ENCODE data around the gene RIPPLY3. TPM values are rescaled to one million over a fixed set of nuclear protein-coding genes. Genes with fewer than 3 reads are reported as not detected.

Gene RIPPLY3
- total and polyA plus RNA-seq, 2 experiments from 2014 or later, result 2.5 to 2.8 TPM

DNA sequence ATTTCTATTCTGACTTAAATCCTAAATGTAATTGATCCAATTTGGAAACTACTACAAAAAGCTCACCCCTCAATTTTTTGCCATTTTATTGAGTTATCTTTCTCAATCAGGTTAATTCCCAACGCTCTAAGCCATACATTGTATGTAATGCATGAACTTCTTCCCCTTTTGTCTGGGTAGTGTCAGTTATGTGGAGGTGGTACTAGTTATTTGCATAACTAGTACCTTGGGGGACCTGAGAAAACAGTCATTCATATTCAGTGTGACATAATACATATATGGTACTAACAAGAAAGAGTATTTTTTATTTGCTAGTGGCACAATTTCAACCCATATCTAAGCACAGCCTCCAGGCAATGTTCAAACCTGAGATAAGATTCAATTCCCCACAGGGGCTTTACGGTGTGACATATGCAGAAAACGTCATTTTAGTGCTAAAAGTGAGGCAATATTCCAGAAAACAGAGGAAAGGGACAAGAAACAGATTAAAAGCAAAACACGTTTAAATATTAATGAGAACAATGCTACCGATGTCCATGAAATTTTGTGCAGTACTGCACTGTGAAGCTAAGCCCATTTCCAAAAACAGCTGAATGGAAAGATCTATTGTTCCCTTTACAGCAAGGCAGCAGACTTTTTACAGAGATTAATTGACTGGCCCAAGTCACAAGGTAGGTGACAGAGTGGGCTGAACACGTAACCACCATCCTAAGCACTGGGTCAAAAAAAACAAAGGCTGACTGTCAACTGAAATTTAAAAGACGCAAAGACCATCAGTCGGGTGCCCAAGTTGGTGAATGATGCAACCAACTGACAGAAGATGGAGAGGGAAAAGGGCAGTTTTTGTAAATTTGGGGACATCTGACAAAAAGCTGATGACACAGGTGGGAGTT, 41.4 kb upstream of the RIPPLY3 start:
- no peak for TF ChIP-seq EZH2phosphoT487 (IDR thresholded peaks at IDR 0.05; ENCODE audit: unreplicated experiment)
- no peak for TF ChIP-seq CREB1 (CRISPR knock-in tag; IDR thresholded peaks at IDR 0.05; ENCODE audit: low read depth)
- TF ChIP-seq, protein P1, sequence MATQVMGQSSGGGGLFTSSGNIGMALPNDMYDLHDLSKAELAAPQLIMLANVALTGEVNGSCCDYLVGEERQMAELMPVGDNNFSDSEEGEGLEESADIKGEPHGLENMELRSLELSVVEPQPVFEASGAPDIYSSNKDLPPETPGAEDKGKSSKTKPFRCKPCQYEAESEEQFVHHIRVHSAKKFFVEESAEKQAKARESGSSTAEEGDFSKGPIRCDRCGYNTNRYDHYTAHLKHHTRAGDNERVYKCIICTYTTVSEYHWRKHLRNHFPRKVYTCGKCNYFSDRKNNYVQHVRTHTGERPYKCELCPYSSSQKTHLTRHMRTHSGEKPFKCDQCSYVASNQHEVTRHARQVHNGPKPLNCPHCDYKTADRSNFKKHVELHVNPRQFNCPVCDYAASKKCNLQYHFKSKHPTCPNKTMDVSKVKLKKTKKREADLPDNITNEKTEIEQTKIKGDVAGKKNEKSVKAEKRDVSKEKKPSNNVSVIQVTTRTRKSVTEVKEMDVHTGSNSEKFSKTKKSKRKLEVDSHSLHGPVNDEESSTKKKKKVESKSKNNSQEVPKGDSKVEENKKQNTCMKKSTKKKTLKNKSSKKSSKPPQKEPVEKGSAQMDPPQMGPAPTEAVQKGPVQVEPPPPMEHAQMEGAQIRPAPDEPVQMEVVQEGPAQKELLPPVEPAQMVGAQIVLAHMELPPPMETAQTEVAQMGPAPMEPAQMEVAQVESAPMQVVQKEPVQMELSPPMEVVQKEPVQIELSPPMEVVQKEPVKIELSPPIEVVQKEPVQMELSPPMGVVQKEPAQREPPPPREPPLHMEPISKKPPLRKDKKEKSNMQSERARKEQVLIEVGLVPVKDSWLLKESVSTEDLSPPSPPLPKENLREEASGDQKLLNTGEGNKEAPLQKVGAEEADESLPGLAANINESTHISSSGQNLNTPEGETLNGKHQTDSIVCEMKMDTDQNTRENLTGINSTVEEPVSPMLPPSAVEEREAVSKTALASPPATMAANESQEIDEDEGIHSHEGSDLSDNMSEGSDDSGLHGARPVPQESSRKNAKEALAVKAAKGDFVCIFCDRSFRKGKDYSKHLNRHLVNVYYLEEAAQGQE (IDR thresholded peaks at IDR 0.05; ENCODE audit: unreplicated experiment), result no peak
- TF ChIP-seq NANOG (IDR thresholded peaks at IDR 0.05; ENCODE audit: borderline replicate concordance), result no peak
- H3K9me3 Mint-ChIP-seq, result no peaks in the 10 kb centered on the region; the same call in 2 of the 3 replicates
- H2AFZ ChIP-seq, result no peak overlapping the region
- ATAC-seq (no peak), DNase-seq (ENCODE audit: low spot score) (no peak)
- H3K4me3 Mint-ChIP-seq, result peak overlapping the region; percentile 78
- H3K9me2 ChIP-seq (ENCODE audit: insufficient read depth), result no peaks in the 10 kb centered on the region
- H3K27me3 ChIP-seq (ENCODE audit: insufficient read depth), result no peaks in the 10 kb centered on the region
- H3K4me1 ChIP-seq (ENCODE audit: insufficient read depth), result peaks cover 5% of the 10 kb centered on the region; the same call in 1 of the 2 replicates
- peaks cover 19% of the 10 kb centered on the region for H3K4me1 Mint-ChIP-seq
- no peak overlapping the region for H3K27ac ChIP-seq (ENCODE audit: low read depth)
- peaks cover 12% of the 10 kb centered on the region; the same call in 1 of the 2 replicates for H3F3A ChIP-seq (replicated peaks; ENCODE audit: low read depth)
- peak overlapping the region; percentile 79 for H3K27ac Mint-ChIP-seq
- H3K36me3 ChIP-seq (ENCODE audit: insufficient read depth), result no peaks in the 10 kb centered on the region
- peak overlapping the region; percentile 79 for H3K4me2 ChIP-seq
- H4K20me1 ChIP-seq (replicated peaks; ENCODE audit: insufficient read depth), result no peaks in the 10 kb centered on the region
- peaks cover 8% of the 10 kb centered on the region for H3K27me3 Mint-ChIP-seq (ENCODE audit: insufficient read depth, low read depth, poor library complexity)
- H3K79me2 ChIP-seq (replicated peaks; ENCODE audit: insufficient read depth), result no peaks in the 10 kb centered on the region
- H3K36me3 Mint-ChIP-seq (ENCODE audit: low read depth), result peaks cover 8% of the 10 kb centered on the region
- H3K4me3 ChIP-seq, result peak overlapping the region; percentile 67

DNA sequence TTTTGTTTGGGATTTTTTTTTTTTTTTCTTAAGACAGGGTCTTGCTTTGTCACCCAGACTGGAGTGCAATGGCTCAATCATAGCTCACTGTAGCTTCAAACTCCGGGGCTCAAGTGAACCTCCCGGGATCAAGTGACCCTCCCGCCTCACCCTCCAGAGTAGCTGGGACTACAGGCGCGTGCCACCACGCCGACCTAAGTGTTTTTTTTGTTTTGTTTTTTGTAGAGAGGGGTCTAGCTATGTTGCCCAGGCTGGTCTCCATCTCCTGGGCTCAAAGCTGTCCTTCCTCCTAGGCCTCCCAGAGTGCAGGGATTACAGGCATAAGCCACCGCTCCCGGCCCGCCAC, 40.8 kb upstream of the RIPPLY3 start:
- H3K36me3 Mint-ChIP-seq (ENCODE audit: low read depth), result peaks cover 3% of the 10 kb centered on the region; the same call in 2 of the 3 replicates
- H3K27ac Mint-ChIP-seq, result no peak overlapping the region
- Histone ChIP-seq H3K27ac (ENCODE audit: low read depth) (no peak overlapping the region), H3K4me3 (peak overlapping the region; percentile 67), H3K9me2 (ENCODE audit: insufficient read depth) (no peaks in the 10 kb centered on the region), H3K4me1 (ENCODE audit: insufficient read depth) (peaks cover 5% of the 10 kb centered on the region; the same call in 1 of the 2 replicates), H2AFZ (peak overlapping the region; percentile 85), H4K20me1 (replicated peaks; ENCODE audit: insufficient read depth) (no peaks in the 10 kb centered on the region), H3K27me3 (ENCODE audit: insufficient read depth) (no peaks in the 10 kb centered on the region), H3K36me3 (ENCODE audit: insufficient read depth) (no peaks in the 10 kb centered on the region), H3K79me2 (replicated peaks; ENCODE audit: insufficient read depth) (no peaks in the 10 kb centered on the region), H3F3A (replicated peaks; ENCODE audit: low read depth) (peaks cover 12% of the 10 kb centered on the region; the same call in 1 of the 2 replicates), H3K4me2 (peak overlapping the region; percentile 79)
- peaks cover 19% of the 10 kb centered on the region for H3K4me1 Mint-ChIP-seq
- no peaks in the 10 kb centered on the region for H3K9me3 Mint-ChIP-seq
- no peak for ATAC-seq
- peaks cover 8% of the 10 kb centered on the region for H3K27me3 Mint-ChIP-seq (ENCODE audit: insufficient read depth, low read depth, poor library complexity)
- no peak for DNase-seq (ENCODE audit: low spot score)
- peak overlapping the region; percentile 78 for H3K4me3 Mint-ChIP-seq
- TF ChIP-seq, protein P2, sequence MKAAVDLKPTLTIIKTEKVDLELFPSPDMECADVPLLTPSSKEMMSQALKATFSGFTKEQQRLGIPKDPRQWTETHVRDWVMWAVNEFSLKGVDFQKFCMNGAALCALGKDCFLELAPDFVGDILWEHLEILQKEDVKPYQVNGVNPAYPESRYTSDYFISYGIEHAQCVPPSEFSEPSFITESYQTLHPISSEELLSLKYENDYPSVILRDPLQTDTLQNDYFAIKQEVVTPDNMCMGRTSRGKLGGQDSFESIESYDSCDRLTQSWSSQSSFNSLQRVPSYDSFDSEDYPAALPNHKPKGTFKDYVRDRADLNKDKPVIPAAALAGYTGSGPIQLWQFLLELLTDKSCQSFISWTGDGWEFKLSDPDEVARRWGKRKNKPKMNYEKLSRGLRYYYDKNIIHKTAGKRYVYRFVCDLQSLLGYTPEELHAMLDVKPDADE (IDR thresholded peaks at IDR 0.05), result no peak
- TF ChIP-seq JUNB (IDR thresholded peaks at IDR 0.05; ENCODE audit: unreplicated experiment), result no peak
- TF ChIP-seq, protein P3, sequence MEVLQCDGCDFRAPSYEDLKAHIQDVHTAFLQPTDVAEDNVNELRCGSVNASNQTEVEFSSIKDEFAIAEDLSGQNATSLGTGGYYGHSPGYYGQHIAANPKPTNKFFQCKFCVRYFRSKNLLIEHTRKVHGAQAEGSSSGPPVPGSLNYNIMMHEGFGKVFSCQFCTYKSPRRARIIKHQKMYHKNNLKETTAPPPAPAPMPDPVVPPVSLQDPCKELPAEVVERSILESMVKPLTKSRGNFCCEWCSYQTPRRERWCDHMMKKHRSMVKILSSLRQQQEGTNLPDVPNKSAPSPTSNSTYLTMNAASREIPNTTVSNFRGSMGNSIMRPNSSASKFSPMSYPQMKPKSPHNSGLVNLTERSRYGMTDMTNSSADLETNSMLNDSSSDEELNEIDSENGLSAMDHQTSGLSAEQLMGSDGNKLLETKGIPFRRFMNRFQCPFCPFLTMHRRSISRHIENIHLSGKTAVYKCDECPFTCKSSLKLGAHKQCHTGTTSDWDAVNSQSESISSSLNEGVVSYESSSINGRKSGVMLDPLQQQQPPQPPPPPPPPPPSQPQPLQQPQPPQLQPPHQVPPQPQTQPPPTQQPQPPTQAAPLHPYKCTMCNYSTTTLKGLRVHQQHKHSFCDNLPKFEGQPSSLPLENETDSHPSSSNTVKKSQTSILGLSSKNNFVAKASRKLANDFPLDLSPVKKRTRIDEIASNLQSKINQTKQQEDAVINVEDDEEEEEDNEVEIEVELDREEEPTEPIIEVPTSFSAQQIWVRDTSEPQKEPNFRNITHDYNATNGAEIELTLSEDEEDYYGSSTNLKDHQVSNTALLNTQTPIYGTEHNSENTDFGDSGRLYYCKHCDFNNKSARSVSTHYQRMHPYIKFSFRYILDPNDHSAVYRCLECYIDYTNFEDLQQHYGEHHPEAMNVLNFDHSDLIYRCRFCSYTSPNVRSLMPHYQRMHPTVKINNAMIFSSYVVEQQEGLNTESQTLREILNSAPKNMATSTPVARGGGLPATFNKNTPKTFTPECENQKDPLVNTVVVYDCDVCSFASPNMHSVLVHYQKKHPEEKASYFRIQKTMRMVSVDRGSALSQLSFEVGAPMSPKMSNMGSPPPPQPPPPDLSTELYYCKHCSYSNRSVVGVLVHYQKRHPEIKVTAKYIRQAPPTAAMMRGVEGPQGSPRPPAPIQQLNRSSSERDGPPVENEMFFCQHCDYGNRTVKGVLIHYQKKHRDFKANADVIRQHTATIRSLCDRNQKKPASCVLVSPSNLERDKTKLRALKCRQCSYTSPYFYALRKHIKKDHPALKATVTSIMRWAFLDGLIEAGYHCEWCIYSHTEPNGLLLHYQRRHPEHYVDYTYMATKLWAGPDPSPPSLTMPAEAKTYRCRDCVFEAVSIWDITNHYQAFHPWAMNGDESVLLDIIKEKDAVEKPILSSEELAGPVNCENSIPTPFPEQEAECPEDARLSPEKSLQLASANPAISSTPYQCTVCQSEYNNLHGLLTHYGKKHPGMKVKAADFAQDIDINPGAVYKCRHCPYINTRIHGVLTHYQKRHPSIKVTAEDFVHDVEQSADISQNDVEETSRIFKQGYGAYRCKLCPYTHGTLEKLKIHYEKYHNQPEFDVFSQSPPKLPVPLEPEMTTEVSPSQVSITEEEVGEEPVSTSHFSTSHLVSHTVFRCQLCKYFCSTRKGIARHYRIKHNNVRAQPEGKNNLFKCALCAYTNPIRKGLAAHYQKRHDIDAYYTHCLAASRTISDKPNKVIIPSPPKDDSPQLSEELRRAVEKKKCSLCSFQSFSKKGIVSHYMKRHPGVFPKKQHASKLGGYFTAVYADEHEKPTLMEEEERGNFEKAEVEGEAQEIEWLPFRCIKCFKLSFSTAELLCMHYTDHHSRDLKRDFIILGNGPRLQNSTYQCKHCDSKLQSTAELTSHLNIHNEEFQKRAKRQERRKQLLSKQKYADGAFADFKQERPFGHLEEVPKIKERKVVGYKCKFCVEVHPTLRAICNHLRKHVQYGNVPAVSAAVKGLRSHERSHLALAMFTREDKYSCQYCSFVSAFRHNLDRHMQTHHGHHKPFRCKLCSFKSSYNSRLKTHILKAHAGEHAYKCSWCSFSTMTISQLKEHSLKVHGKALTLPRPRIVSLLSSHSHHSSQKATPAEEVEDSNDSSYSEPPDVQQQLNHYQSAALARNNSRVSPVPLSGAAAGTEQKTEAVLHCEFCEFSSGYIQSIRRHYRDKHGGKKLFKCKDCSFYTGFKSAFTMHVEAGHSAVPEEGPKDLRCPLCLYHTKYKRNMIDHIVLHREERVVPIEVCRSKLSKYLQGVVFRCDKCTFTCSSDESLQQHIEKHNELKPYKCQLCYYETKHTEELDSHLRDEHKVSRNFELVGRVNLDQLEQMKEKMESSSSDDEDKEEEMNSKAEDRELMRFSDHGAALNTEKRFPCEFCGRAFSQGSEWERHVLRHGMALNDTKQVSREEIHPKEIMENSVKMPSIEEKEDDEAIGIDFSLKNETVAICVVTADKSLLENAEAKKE (CRISPR knock-in tag; IDR thresholded peaks at IDR 0.05), result no peak

All from GM23338 (cell line).